Measurements from ENCODE around the gene ZMYND15.

- TF ChIP-seq CTCF (IDR thresholded peaks at IDR 0.05; ENCODE audit: low read depth, low read length, missing input control) (no peak), HNF4A (conservative IDR thresholded peaks at IDR 0.05) (no peak), RAD21 (IDR thresholded peaks at IDR 0.05) (no peak), MAX (IDR thresholded peaks at IDR 0.05) (no peak), EGR1 (IDR thresholded peaks at IDR 0.05; ENCODE audit: low read depth in 2 of 2) (no peak), ZBTB33 (IDR thresholded peaks at IDR 0.05) (no peak), YY1 (IDR thresholded peaks at IDR 0.05) (peak; percentile 31)
Measured at GRCh38 chr17:4764595-4764994, 25.0 kb downstream of the ZMYND15 start.
